ENCODE data around the gene RBM4B.

The RBM4B gene

GRCh38 chr11:66639066-66639813 lies 38.4 kb downstream of the RBM4B start:
- DNase-seq, result no peak

- DNase-seq, result peak; percentile 99
Observed at GRCh38 chr11:66638177-66639065, 39.3 kb downstream of the RBM4B start, which contains the start of gene RBM4. Gene RBM4 (plus strand): TSS chr11:66638703. CDS start chr11:66639712, 1,009 bp downstream.

- DNase-seq, result no peak
Observed at GRCh38 chr11:66637557-66638176, 40.0 kb downstream of the RBM4B start.

- no peak for DNase-seq
Observed at GRCh38 chr11:66636411-66636810, 41.3 kb downstream of the RBM4B start.

GRCh38 chr11:66632952-66633351 lies 44.7 kb downstream of the RBM4B start:
- no peak for DNase-seq

GRCh38 chr11:66631883-66632282 lies 45.8 kb downstream of the RBM4B start:
- DNase-seq, result no peak

GRCh38 chr11:66629356-66629755 lies 48.3 kb downstream of the RBM4B start:
- DNase-seq, result no peak

- DNase-seq, result no peak
Observed at GRCh38 chr11:66628061-66628603, 49.6 kb downstream of the RBM4B start.

GRCh38 chr11:66626926-66627325 lies 50.8 kb downstream of the RBM4B start:
- no peak for DNase-seq

GRCh38 chr11:66626382-66626781 lies 51.3 kb downstream of the RBM4B start:
- no peak for DNase-seq

GRCh38 chr11:66625752-66626149 lies 51.9 kb downstream of the RBM4B start:
- DNase-seq, result no peak

GRCh38 chr11:66625041-66625751 lies 52.5 kb downstream of the RBM4B start:
- DNase-seq, result no peak

GRCh38 chr11:66624450-66624849 lies 53.2 kb downstream of the RBM4B start:
- no peak for DNase-seq

- DNase-seq, result no peak
Observed at GRCh38 chr11:66619080-66619554, 58.6 kb downstream of the RBM4B start.

- DNase-seq, result no peak
Observed at GRCh38 chr11:66617155-66617834, 60.4 kb downstream of the RBM4B start.

- peak; percentile 98 for DNase-seq
Observed at GRCh38 chr11:66616379-66617154, 61.1 kb downstream of the RBM4B start, which contains the start of gene RBM14. Gene RBM14 (plus strand): TSS chr11:66616630. CDS start chr11:66616721, 91 bp downstream.
